Activated effector memory CD4-positive, alpha-beta T cell treated with anti-CD3 and anti-CD28 coated beads, Interleukin-2, amount 50 U/mL, for 16 hours (primary cell): ENCODE results near the gene KPNA3.
"Not testable (repeated sequence)": the region's sequence is repeated elsewhere in the genome, so short reads cannot be mapped to it uniquely, and the experiment has no call there.

ENCODE experiments used
- DNase-seq: peaks from one replicate; pipeline ENCODE4 v3.0.0-alpha.2; 2020

KPNA3 gene

GRCh38 chr13:49740870-49741269 is 51.6 kb downstream of the KPNA3 start:
- DNase-seq: no peak

GRCh38 chr13:49739498-49740187 is 52.8 kb downstream of the KPNA3 start:
- DNase-seq: no peak

GRCh38 chr13:49733181-49733951 is 59.1 kb downstream of the KPNA3 start:
- DNase-seq: no peak

- no peak for DNase-seq
Measured at GRCh38 chr13:49731766-49732165, 60.7 kb downstream of the KPNA3 start.

GRCh38 chr13:49716615-49717014 is 75.9 kb downstream of the KPNA3 start:
- DNase-seq: no peak

- no peak for DNase-seq
Measured at GRCh38 chr13:49714757-49715156, 77.7 kb downstream of the KPNA3 start.

- no peak for DNase-seq
Measured at GRCh38 chr13:49711218-49711863, 81.1 kb downstream of the KPNA3 start.

GRCh38 chr13:49704264-49704663 is 88.2 kb downstream of the KPNA3 start:
- DNase-seq: not testable (repeated sequence)

GRCh38 chr13:49701491-49701890 is 91.0 kb downstream of the KPNA3 start:
- DNase-seq: no peak

GRCh38 chr13:49697468-49697867 is 95.0 kb downstream of the KPNA3 start:
- DNase-seq: no peak

GRCh38 chr13:49694446-49694845 is 98.0 kb downstream of the KPNA3 start:
- no peak for DNase-seq

GRCh38 chr13:49693877-49694276 is 98.6 kb downstream of the KPNA3 start:
- DNase-seq: no peak

- no peak for DNase-seq
Measured at GRCh38 chr13:49693191-49693733, 99.2 kb downstream of the KPNA3 start.

GRCh38 chr13:49690995-49691784 is 101.3 kb downstream of the KPNA3 start, which contains the start of gene EBPL:
EBPL (minus strand) TSS chr13:49691486; CDS start chr13:49691424, 62 bp downstream.
- peak; percentile 95 for DNase-seq

- no peak for DNase-seq
Measured at GRCh38 chr13:49690133-49690994, 102.1 kb downstream of the KPNA3 start.

- DNase-seq: no peak
Measured at GRCh38 chr13:49683489-49683888, 109.0 kb downstream of the KPNA3 start.

GRCh38 chr13:49681842-49682435 is 110.5 kb downstream of the KPNA3 start:
- no peak for DNase-seq

GRCh38 chr13:49679246-49679645 is 113.2 kb downstream of the KPNA3 start:
- no peak for DNase-seq

- no peak for DNase-seq
Measured at GRCh38 chr13:49678191-49678914, 114.1 kb downstream of the KPNA3 start.

GRCh38 chr13:49676581-49677298 is 115.7 kb downstream of the KPNA3 start:
- no peak for DNase-seq
